Measurements from ENCODE around the gene RFX8. TPM values are rescaled to one million over a fixed set of nuclear protein-coding genes. Genes with fewer than 3 reads are reported as not detected.

The RFX8 gene
- total RNA-seq, 4 donors from 2014 or later: 0.91 TPM; not detected in 3

GRCh38 chr2:101368376-101368775 lies 106.5 kb downstream of the RFX8 start:
- no peak overlapping the region for H3K27ac ChIP-seq (replicated peaks in 1 of 4)
- no peak for DNase-seq (ENCODE audit: extremely low spot score)
- no peaks in the 10 kb centered on the region for H3K9me3 ChIP-seq
- no peaks in the 10 kb centered on the region for H3K36me3 ChIP-seq
- no peaks in the 10 kb centered on the region for H3K27me3 ChIP-seq
- WGBS: 81% methylated on average over 5 of the region's 5 CpGs
- intact Hi-C loops (cut with DNase I): no loop called here
- H3K4me1 ChIP-seq: no peaks in the 10 kb centered on the region
- TF ChIP-seq, protein P1, sequence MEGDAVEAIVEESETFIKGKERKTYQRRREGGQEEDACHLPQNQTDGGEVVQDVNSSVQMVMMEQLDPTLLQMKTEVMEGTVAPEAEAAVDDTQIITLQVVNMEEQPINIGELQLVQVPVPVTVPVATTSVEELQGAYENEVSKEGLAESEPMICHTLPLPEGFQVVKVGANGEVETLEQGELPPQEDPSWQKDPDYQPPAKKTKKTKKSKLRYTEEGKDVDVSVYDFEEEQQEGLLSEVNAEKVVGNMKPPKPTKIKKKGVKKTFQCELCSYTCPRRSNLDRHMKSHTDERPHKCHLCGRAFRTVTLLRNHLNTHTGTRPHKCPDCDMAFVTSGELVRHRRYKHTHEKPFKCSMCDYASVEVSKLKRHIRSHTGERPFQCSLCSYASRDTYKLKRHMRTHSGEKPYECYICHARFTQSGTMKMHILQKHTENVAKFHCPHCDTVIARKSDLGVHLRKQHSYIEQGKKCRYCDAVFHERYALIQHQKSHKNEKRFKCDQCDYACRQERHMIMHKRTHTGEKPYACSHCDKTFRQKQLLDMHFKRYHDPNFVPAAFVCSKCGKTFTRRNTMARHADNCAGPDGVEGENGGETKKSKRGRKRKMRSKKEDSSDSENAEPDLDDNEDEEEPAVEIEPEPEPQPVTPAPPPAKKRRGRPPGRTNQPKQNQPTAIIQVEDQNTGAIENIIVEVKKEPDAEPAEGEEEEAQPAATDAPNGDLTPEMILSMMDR (IDR thresholded peaks at IDR 0.05): no peak
- TF ChIP-seq POLR2AphosphoS5 (IDR thresholded peaks at IDR 0.05): no peak
- TF ChIP-seq POLR2A (IDR thresholded peaks at IDR 0.05; ENCODE audit: low read depth): no peak
- no peak for TF ChIP-seq EP300 (IDR thresholded peaks at IDR 0.05)
- no peak overlapping the region for H3K4me3 ChIP-seq

DNA sequence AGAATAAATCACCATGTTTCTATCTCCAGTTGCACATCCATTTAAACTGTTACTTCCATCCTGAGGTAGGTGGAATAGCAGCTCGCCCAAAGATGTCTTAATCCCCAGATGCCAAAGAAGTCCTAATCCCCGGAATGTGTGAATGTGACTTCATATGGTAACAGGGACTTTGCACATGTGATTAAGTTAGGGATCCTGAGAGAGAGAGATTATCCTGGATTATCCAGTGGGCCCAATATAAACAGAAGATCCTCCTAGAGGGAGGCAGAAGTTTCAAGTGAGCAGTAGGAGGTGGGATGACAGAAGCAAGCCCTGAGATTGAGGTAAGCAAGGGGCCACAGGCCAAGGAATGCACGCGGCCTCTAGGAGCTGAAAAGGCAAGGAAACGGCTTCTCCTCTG lies 107.4 kb downstream of the RFX8 start:
- H3K9me3 ChIP-seq: no peaks in the 10 kb centered on the region
- WGBS: 94% methylated on average over 5 of the region's 5 CpGs
- H3K4me3 ChIP-seq: no peak overlapping the region
- H3K36me3 ChIP-seq: no peaks in the 10 kb centered on the region
- no peaks in the 10 kb centered on the region for H3K27me3 ChIP-seq
- TF ChIP-seq EP300 (IDR thresholded peaks at IDR 0.05): no peak
- TF ChIP-seq POLR2AphosphoS5 (IDR thresholded peaks at IDR 0.05): no peak
- no peak for TF ChIP-seq POLR2A (IDR thresholded peaks at IDR 0.05; ENCODE audit: low read depth)
- TF ChIP-seq, protein P1 (IDR thresholded peaks at IDR 0.05): no peak
- no peak for DNase-seq (ENCODE audit: extremely low spot score)
- intact Hi-C loops (cut with DNase I): no loop called here
- H3K4me1 ChIP-seq: no peaks in the 10 kb centered on the region
- no peak overlapping the region for H3K27ac ChIP-seq (replicated peaks in 1 of 4)

DNA sequence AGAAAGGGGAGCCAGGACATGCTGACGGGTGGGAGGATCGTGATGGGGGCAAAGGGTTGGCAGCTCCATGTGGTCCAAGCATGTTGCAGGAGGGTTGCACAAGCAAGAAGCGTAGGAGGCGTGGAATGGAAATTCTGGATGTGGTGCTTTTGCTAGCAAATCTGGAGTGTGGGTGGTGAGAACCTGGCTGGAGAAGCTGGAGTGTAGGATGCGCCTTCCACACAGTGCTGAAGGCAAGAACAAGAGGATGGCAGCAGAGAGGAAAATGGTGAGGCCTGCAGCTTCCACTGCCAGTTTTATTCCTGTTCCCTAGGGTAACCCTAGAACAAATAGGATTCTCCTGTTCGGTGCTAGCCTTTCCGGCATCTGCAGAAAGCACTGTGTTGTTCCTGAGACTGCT lies 110.0 kb downstream of the RFX8 start:
- Histone ChIP-seq H3K9me3 (no peaks in the 10 kb centered on the region), H3K27me3 (no peaks in the 10 kb centered on the region), H3K27ac (replicated peaks in 1 of 4) (no peak overlapping the region), H3K36me3 (no peaks in the 10 kb centered on the region), H3K4me1 (no peaks in the 10 kb centered on the region), H3K4me3 (no peak overlapping the region)
- intact Hi-C loops (cut with DNase I): no loop called here
- TF ChIP-seq POLR2AphosphoS5 (IDR thresholded peaks at IDR 0.05) (no peak), POLR2A (IDR thresholded peaks at IDR 0.05; ENCODE audit: low read depth) (no peak), EP300 (IDR thresholded peaks at IDR 0.05) (no peak)
- TF ChIP-seq, protein P1 (IDR thresholded peaks at IDR 0.05): no peak
- WGBS: 96% methylated on average over 7 of the region's 7 CpGs
- no peak for DNase-seq (ENCODE audit: extremely low spot score)

GRCh38 chr2:101362777-101363176 lies 112.1 kb downstream of the RFX8 start:
- Histone ChIP-seq H3K27ac (replicated peaks in 1 of 4) (no peak overlapping the region), H3K36me3 (no peaks in the 10 kb centered on the region), H3K27me3 (no peaks in the 10 kb centered on the region), H3K9me3 (no peaks in the 10 kb centered on the region), H3K4me3 (no peak overlapping the region), H3K4me1 (no peaks in the 10 kb centered on the region)
- no peak for TF ChIP-seq POLR2AphosphoS5 (IDR thresholded peaks at IDR 0.05)
- TF ChIP-seq, protein P1 (IDR thresholded peaks at IDR 0.05): no peak
- no peak for TF ChIP-seq POLR2A (IDR thresholded peaks at IDR 0.05; ENCODE audit: low read depth)
- TF ChIP-seq EP300 (IDR thresholded peaks at IDR 0.05): no peak
- no peak for DNase-seq (ENCODE audit: extremely low spot score)
- WGBS: 94% methylated on average over 4 of the region's 4 CpGs
- intact Hi-C loops (cut with DNase I): no loop called here

- Histone ChIP-seq H3K27me3 (no peaks in the 10 kb centered on the region), H3K9me3 (no peaks in the 10 kb centered on the region), H3K4me1 (no peaks in the 10 kb centered on the region), H3K27ac (replicated peaks in 1 of 4) (no peak overlapping the region), H3K4me3 (no peak overlapping the region), H3K36me3 (no peaks in the 10 kb centered on the region)
- DNase-seq (ENCODE audit: extremely low spot score): no peak
- intact Hi-C loops (cut with DNase I): no loop called here
- WGBS: 82% methylated on average over 3 of the region's 3 CpGs
- no peak for TF ChIP-seq POLR2A (IDR thresholded peaks at IDR 0.05; ENCODE audit: low read depth)
- TF ChIP-seq EP300 (IDR thresholded peaks at IDR 0.05): no peak
- TF ChIP-seq, protein P1 (IDR thresholded peaks at IDR 0.05): no peak
- TF ChIP-seq POLR2AphosphoS5 (IDR thresholded peaks at IDR 0.05): no peak
These were observed 112.6 kb downstream of the RFX8 start for GRCh38 chr2:101362316-101362715.

Data from esophagus muscularis mucosa (tissue), 4 donors.